Lung microvascular endothelial cell (primary cell): ENCODE measurements around the gene DLG3. TPM values are rescaled to one million over a fixed set of nuclear protein-coding genes. Genes with fewer than 3 reads are reported as not detected.

ENCODE experiments used
- DNase-seq, 2 donors: peaks; one replicate each; pipeline versions ENCODE4 v3.0.0 to v3.0.0-alpha.2; 2010; ENCODE audit warnings: low read depth in 2 of 2
- total RNA-seq: library from RNA; depleted of rRNA; stranded (reverse); fragments of >200 nt; gene quantifications from 2 replicates; pipeline ENCODE4 v1.2.1, GENCODE V29; 2014

Gene DLG3
- total RNA-seq, 1 donor from 2014 or later: 0.79 TPM

DNA sequence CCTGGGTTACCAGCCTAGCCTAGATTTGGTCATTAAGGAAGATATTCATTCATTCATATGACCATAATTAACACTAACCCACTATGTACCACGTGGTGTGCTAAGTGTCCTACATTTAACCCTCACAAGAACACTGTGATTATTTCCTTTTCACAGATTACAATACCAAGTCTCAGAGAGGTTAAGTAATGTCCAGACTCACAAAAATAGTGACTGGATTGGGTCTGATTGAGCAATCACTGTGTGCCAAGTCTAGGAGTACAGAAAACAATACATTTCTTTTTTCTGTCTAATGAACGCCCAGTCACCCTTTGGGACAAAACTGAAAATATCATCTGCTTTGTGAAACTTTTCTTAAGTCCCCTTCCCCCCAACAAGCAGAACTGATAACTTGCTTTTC, 7.6 kb upstream of the DLG3 start:
- no peak for DNase-seq

DNA sequence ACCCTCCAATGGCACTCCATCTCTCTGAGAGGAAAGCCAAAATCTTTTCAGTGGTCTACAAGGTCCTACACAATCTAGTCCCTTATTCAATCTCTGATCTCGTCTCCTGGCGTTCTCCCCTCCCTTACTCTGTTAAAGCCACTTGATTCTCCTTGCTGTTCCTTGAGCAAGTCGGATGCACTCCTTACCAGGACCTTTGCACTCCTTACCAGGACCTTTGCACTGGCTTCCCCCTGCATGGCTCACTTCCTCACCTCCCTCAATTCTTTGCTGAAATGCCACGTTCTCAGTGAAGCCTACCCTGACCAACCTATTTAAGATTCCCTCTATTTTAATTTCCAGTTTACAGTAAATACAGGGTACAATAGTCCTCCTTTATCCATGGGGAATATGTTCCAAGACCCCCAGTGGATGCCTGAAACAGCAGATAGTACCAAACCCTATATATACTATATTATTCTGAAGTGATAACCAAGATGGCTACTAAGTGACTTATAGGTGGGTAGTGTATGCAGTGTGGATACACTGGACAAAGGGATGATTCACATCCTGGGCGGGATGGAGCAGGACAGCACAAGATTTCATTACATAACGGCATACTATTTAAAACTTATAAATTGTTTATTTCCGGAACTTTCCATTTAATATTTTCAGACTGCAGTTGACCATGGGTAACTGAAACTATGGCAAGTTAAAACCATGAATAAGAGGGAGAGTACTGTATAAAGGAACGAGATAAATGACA, 6.5 kb upstream of the DLG3 start:
- DNase-seq: peak in 1 of 2 donors; percentile 46

DNA sequence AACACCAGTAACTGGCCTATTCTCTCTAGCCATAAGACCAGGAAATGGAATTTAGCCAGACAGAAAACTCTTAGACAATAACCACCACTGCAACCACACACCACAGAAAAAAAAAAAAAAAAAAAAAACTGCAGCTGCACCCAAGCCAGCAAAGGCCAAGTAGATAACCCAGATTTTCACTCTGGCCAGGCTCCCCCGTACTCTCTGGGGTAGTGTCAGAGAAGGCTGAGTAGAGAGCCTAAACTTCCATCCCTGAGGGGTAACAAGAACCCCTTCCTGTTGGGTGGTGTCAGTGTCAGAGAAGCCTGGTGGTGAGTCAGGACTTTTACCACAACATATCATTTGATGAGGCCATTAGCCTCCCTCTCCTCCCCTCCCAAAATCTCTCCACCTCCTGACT, 5.6 kb upstream of the DLG3 start:
- no peak for DNase-seq

DNA sequence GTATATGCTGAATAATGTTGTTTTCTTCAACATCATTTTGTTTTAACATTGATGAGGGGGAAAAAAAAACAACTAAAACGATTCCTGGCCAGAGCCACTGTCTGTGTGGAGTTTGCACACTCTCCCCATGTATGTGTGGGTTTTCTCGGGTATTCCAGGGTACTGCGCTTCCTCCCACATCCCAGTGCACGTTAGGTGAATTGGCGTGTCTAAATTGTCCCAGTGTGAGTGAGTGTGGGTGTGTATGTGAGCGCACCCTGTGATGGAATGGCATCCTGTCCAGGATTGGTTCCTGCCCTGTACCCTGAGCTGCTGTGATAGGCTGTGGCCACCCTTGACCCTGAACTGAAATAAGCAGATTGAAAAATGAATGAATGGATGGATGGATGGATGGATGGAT, 2.4 kb upstream of the DLG3 start:
- no peak for DNase-seq

DNA sequence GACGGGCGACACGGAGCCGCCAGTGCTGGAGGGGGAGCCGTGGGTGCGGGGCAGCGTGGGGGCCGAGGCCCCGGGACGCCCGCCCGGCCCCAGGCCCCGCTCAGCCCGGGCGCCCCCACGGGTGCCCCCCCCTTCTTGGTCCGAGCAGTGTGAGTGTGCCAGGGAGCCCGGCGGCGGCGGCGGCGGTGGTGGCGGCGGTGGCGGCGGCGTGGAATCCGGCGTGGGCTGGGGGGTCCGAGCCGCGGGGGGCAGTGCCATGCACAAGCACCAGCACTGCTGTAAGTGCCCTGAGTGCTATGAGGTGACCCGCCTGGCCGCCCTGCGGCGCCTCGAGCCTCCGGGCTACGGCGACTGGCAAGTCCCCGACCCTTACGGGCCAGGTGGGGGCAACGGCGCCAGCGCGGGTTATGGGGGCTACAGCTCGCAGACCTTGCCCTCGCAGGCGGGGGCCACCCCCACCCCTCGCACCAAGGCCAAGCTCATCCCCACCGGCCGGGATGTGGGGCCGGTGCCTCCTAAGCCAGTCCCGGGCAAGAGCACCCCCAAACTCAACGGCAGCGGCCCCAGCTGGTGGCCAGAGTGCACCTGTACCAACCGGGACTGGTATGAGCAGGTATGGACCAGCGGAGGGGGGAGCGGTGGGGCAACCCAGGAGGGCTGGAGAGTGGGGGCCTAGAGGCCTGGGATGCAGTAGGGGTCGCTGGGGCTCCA, 466 bp downstream of the DLG3 start:
- DNase-seq: no peak

DNA sequence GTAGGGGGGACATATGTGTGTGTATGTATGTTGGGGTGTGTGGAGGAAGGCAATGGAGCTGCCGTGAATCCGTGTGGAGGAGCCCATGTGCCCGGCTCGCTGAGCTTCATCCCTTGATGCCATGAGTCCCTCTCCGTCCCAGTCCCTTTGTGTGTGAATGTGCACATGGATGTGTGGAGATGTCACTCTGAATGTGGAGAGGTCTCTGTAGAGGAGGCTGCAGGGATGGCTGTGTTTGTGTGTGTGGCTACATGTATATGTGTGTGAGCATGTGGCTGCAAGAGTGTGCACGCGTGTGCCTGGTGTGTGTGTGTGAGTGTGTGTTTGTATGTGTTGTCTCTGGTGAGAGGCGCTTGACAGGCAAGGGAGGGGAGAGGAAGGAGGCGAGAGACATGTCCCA, 1.3 kb downstream of the DLG3 start:
- no peak for DNase-seq

DNA sequence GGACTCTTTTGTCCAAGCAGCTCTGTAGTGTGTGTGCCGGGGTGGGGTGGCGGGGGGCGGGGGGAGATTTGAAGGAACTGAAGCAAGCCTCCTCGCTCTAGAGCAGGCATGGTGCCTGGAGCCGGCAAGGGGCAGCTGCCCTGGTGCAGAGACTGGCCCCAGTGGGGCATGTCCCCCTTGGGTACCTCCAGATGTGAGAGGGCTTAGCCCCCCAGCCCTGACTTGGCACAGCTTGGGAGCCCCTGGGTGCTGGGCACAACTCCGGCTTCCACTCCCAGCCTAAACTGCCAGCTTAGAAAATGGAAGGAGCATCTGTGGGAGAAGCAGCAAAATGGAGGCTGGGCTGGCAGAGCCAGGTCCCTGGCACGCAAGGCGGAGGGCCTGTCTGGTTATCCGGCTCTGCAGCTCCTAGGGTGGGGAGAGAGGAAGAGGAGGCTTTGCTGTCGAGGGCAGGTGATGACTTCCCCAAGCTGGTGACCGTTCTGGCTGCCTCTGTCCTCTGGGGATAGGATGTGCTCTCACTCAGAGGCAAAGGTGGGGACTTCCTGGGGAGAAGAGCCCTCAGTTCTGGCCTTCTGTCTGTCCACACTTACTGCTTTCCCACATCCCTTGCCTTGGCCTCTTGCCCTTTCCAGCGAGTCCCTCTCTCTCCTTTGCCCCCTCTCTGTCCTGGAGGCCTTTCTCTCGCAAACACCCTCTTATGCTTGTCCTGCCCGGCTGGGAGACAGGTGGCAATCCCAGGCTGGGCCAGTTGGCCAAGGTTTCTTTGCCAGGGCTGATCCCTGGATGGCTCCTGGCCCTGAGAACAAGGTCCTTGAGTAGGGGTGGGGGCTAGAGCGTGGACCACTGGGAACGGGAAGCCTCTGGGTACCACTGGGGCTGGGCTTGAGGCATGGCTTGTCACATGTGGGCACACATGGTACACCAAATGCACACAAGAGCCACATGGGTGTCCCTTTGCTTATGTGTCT, 2.0 kb downstream of the DLG3 start:
- DNase-seq: no peak

DNA sequence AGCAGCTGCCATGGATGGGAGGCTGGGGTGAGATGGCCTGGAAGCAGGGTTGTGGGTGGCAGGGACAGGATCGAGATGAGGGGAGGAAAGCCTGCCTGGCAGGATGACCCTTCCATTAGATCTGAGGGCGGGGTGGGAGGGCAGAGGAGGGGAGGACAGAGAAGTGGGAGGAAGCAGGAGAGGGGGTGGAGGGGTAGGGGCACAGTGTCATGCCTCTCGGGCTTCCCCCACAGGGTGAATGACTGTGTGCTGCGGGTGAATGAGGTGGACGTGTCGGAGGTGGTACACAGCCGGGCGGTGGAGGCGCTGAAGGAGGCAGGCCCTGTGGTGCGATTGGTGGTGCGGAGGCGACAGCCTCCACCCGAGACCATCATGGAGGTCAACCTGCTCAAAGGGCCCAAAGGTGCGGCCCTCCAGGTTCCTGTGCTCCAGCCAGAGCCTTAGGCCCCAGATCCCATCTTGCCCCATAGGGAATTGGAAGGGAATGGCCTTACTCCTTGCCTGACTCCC, 4.9 kb downstream of the DLG3 start:
- no peak for DNase-seq

DNA sequence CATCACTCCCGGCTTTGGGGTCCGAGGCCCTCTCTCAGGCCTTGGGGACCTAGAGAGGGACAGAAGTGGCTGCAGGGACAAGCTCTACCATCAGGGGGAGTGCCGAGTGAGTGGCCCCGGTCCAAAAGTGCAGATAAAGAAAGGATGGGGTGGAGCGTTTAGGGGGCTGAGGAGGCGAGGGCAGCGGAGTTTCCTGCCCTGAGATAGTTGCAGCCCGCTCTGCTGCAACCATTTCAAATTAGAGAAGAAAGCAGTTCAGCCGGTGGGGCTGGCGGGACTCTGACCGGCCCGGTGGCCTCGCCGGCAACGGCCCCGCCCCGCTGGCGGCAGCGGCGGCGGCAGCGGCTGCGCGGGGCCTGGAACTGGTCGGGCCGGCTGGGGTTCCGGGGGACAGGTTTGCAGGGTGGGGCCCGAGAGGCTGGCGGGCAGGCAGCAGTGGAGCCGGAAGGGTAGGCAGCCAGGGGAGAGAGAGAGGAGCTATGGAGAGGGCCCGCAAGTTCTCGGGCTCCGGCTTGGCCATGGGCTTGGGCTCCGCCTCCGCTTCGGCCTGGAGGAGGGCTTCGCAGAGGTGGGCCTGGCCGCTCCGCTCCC, 7.6 kb downstream of the DLG3 start:
- DNase-seq: peak; percentile 31 to 47

DNA sequence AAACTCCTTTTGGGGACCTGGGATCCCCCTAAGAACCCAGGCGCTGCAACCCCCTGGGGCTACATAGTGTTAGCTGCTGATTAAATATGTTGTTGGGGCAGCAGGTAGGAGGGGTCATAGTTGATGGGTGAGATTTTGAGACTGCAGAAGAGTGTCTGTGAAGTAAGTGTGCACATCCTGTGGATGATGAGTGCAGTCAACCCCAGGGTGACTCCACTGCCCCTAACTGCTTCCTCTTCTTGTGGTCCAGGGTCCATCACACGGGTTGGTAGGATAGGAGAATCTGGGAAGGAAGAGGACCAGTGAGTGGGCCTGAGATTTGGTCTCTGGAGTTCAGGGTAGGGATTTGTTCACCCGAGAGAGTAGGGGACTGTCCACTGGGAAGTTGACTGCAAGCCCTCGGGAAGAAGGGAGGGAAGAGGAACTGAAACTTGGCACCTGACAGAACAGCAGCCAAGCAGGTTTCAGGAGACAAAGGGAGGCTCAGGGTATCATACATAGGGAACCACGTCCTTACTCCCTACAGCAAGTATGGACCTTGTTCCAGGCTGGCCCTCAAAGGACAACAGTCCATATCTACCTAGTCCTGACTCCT, 8.5 kb downstream of the DLG3 start:
- DNase-seq: no peak

DNA sequence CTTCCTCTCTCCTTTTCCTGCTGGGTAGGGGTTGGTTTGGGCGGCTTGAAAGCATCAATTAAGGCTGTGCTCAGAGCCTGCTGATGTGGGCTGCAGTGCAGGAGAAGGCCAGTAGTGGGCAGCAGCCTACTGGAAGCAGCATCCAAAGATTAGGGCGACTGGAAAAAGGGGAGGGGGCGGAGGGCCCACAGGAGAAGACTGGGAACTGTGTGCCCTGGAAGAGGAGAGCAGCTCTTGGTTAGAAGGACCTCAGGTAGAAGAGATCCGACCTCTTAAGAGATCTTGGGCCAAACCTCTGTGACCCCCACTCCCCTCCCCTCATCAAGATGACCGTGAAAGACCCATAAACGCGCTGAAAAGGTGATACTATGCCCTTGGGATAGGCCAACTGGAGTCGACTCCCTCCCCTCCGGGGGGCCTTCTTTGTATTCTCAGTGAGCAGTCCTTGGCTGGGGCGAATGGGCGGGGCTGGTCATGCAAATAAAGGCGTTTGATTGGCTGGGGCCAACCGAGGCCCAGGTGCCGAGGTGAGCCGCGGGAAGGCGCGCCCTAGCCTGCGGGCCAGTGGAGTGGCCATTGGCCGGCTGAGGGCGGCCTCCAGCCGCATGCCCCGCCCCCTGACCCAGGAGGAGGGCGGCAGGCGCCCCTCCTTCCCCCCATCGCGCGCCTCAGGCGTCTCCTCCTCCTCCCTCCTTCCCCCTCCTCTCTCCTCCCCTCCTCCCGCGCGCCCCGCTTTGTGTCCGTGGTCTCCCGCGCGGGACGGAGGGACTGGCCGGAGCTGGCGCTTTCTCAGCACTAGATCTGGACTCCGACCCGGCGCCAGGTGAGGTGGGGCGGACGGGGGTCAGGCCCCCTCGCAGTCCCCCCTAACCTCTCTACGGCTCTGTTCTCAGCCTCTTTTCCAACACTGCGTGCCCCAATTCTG, 10.1 kb downstream of the DLG3 start:
- peak; percentile 39 to 56 for DNase-seq

DNA sequence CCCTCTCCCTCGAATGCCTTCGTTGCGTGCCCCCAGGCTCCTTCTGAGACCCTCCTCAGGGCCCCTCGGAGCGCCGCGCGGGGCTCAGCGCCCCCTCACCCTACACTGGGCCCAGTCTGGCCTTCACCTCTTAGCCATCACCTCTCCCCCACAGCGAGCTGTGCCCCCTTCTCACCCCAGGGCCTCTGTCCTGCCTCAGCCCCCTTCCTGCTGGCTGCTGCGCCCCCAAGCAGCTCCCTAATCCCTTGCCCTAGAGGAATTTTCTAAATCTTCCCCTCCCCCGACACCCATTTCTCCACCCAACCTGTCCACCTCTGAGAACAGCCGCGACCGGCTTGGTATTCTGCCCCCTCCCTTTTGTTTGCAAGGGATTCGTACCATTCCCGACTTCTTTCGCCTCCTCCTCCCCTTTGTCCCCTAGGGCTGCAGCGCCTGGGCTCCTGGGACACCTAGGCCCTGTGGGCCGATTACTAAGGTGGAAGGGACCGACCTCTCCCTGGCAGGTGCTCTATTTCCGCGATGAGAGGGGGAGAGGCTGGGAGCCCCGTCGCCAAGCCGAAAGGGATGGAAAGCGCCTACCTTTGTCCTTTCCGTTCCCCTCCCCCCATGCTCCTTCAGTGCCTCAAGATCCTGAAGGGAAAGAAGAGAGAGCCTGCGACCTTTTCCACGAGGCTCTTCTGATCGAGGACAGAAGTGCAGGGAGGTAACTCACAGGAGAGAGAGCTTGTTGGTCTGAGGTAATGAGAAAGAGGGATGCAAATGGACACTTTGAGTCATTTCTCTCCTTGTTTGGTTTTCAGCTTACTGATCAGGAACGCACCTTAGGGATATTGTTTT, 10.9 kb downstream of the DLG3 start:
- DNase-seq: no peak

DNA sequence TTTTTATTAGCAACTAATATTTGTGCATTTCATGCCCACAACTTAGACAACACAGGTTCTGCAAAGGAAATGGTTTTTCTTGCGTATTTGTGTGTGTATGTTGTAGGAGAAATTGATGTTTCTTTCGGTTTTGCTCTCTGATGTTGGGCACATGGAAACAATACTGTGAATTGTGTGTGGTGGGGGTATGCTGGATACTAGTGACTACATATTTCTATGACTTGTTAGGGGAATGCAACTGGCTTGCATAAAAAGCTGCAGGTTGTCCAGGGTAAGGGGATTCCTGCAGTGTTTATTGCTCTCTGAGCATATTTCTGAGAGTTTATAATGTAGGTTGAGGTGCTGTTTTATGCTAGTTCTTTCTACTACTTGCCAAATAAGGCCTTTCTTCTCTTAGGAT, 11.6 kb downstream of the DLG3 start:
- DNase-seq: no peak

DNA sequence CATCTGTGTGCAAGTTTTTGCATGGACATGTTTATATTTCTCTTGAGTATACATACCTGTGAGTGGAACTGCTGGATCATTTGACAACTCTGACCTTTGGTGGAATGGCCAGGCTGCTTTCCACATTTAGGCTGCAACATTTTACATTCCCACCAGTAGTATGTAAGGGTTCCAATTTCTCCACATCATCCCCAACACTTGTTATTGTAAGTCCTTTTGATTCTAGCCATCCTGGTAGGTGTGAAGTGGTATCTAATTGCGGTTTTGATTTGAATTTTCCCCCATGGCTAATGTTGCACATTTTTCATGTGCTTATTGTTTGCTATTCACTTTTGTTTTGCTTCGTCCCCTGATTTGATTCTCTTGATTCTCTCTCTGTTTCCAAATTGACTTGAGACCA, 16.4 kb downstream of the DLG3 start:
- no peak for DNase-seq

DNA sequence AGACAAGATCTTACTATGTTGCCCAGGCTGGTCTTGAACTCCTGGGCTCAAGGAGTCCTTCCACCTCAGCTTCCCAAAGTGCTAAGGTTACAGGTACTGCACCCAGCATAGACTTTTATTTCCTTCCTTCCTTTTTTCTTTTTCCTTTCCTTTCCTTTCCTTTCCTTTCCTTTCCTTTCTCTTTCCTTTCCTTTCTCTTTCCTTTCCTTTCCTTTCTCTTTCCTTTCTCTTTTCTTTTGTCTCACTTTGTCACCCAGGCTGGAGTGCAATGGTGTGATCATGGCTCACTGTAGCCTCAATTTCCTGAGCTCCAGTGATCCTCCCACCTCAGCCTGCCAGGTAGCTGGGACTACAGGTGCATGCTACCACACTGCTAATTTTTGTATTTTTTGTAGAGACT, 19.4 kb downstream of the DLG3 start:
- DNase-seq: no peak

DNA sequence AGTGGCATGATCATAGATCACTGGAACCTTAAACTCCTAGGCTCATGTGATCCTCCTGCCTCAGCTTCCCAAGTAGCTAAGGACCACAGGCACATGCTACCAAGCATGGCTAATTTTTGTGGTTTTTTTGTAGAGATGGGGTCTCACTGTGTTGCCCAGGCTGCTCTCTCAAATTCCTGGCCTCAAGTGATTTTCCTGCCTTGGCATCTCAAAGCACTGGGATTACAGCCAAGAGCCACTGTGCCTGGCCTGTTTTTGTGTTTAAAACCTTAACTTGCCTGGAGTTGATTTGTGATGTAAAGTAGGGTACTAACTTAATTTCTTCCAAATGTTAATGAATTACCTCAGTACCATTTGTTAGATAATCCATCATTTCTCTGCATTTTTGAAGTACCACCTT, 22.3 kb downstream of the DLG3 start:
- DNase-seq: no peak

DNA sequence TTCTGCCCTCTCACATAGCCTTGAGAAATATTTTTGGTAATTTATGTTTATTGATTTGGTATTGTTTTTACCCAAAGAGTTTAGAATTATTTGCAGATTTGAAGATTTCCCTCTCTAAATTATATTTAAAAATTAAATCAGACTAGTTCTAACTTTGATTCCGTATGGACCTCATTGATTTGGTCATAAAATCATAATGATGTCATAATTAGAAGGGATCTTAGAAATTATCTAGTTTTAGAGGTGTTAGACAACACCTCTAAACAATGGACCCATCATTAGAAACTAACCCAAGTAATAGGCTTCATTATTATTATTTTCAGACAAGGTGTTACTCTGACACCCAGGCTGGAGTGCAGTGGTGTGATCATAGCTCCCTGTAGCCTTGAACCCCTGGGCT, 24.1 kb downstream of the DLG3 start:
- no peak for DNase-seq

DNA sequence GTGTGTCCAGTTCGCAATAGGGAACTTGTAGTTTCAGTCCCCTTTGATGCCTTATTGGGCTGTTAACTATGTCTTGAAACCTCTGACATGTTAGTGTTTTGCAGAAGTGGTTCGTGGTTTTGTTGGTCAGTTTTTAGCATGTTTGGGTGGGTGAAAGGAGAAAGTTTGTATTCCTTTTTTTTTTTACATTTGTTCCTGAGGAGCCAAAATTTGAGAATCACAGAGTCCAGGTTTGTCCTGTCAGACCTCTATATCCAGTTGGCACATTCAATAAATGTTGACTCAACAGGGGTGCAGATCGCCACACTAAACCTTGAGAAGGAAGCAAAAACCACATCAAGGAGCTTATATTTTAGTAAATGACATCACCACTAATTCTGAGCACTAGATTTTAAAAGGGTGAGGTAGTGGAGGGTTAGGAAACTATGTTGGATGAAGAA, 26.2 kb downstream of the DLG3 start:
- DNase-seq: no peak
